ENCODE data around the gene HOXA7.

Gene HOXA7

GRCh38 chr7:27116031-27116961 is 40.2 kb downstream of the HOXA7 start:
- DNase-seq = no peak

GRCh38 chr7:27115221-27116026 is 41.1 kb downstream of the HOXA7 start:
- DNase-seq = no peak

GRCh38 chr7:27114881-27115220 is 41.6 kb downstream of the HOXA7 start:
- no peak for DNase-seq

GRCh38 chr7:27113991-27114769 is 42.3 kb downstream of the HOXA7 start:
- DNase-seq = no peak

- no peak for DNase-seq
These were observed 43.2 kb downstream of the HOXA7 start for GRCh38 chr7:27112955-27113949.

GRCh38 chr7:27112361-27112760 is 44.1 kb downstream of the HOXA7 start:
- DNase-seq = no peak

GRCh38 chr7:27111751-27112277 is 44.7 kb downstream of the HOXA7 start:
- DNase-seq = no peak

- no peak for DNase-seq
These were observed 45.3 kb downstream of the HOXA7 start for GRCh38 chr7:27111042-27111750.

GRCh38 chr7:27110186-27111031 is 46.1 kb downstream of the HOXA7 start:
- no peak for DNase-seq

GRCh38 chr7:27109466-27110185 is 46.8 kb downstream of the HOXA7 start:
- DNase-seq = no peak

GRCh38 chr7:27108390-27109127 is 47.9 kb downstream of the HOXA7 start:
- no peak for DNase-seq

- no peak for DNase-seq
These were observed 48.8 kb downstream of the HOXA7 start for GRCh38 chr7:27107391-27108381.

- DNase-seq = no peak
These were observed 49.6 kb downstream of the HOXA7 start for GRCh38 chr7:27106901-27107240.

- no peak for DNase-seq
These were observed 50.1 kb downstream of the HOXA7 start for GRCh38 chr7:27106181-27106900.

GRCh38 chr7:27105301-27106031 is 51.0 kb downstream of the HOXA7 start:
- DNase-seq = no peak

Measured in NCI-H2029 (cell line).